Esophagus muscularis mucosa (tissue), 3 donors: ENCODE measurements around the gene CELF4.

ENCODE experiments used
- EP300 ChIP-seq: sonication (generic); formaldehyde crosslinking; IDR thresholded peaks from one replicate; pipeline ENCODE4 v1.6.1; 2017; ENCODE audit warnings: antibody characterized with exemption
- TF ChIP-seq, protein P1 (sequence below), 3 experiments: fragments of 200-600 bp in 2 of 3; fragments of 450-650 bp in 1 of 3; sonication (generic) in 2 of 3; IDR thresholded peaks; one replicate each; pipeline ENCODE4 v1.5.1; 2017 to 2019; ENCODE audit warnings: antibody characterized with exemption in 3 of 3, mild to moderate bottlenecking in 2 of 3, moderate library complexity in 1 of 3

DNA sequence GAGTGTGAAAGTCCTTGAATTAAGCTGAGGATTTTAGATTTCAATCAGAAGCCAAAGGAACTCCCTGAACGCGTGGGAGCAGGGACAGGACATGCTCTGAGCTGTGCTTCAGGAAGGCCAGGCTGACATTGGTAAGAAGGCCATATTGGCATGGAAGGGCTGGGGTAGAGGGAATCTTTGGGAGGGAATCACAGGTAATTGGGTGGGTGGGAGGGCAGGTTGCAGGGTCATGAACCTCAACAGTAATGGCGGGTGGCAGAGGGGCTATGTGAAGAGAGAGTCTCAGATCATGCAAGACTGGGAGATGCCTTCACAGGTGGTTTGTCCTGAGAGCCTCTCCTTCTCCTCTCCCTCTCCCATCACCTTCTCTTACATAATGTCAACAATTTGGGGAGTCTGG is 18.6 kb upstream of the CELF4 start:
- no peak for TF ChIP-seq EP300
- TF ChIP-seq, protein P1, sequence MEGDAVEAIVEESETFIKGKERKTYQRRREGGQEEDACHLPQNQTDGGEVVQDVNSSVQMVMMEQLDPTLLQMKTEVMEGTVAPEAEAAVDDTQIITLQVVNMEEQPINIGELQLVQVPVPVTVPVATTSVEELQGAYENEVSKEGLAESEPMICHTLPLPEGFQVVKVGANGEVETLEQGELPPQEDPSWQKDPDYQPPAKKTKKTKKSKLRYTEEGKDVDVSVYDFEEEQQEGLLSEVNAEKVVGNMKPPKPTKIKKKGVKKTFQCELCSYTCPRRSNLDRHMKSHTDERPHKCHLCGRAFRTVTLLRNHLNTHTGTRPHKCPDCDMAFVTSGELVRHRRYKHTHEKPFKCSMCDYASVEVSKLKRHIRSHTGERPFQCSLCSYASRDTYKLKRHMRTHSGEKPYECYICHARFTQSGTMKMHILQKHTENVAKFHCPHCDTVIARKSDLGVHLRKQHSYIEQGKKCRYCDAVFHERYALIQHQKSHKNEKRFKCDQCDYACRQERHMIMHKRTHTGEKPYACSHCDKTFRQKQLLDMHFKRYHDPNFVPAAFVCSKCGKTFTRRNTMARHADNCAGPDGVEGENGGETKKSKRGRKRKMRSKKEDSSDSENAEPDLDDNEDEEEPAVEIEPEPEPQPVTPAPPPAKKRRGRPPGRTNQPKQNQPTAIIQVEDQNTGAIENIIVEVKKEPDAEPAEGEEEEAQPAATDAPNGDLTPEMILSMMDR (IDR thresholded peaks at IDR 0.05), result no peak
